GM04504 (cell line): ENCODE results near the gene ZNF219.
"Not testable (repeated sequence)": the region's sequence is repeated elsewhere in the genome, so short reads cannot be mapped to it uniquely, and the experiment has no call there.

Experiments used
- DNase-seq: peaks from one replicate; pipeline ENCODE4 v3.0.0-alpha.2; 2012; ENCODE audit warnings: low read depth

The ZNF219 gene

DNA sequence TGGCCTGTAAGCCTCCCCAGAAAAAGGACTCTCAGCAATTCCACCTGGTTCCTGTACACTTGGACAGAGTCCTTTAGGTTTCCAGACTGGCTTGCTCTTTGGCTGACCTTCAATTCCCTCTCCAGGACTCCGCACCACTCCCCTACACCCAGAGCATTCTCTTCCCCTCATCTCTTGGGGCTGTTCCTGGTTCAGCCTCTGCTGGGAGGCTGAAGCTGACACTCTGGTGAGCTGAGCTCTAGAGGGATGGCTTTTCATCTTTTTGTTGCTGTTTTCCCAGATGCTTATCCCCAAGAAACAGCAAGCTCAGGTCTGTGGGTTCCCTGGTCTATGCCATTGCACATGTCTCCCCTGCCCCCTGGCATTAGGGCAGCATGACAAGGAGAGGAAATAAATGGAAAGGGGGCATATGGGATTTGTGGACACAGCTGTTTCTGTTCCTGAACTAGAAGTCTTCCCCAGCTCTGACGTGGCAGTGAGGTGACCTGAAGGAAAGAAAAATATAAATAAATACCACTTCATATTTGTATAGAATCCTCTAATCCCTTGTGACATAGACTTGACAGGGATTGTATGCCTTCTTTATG, 55.0 kb downstream of the ZNF219 start:
- no peak for DNase-seq

DNA sequence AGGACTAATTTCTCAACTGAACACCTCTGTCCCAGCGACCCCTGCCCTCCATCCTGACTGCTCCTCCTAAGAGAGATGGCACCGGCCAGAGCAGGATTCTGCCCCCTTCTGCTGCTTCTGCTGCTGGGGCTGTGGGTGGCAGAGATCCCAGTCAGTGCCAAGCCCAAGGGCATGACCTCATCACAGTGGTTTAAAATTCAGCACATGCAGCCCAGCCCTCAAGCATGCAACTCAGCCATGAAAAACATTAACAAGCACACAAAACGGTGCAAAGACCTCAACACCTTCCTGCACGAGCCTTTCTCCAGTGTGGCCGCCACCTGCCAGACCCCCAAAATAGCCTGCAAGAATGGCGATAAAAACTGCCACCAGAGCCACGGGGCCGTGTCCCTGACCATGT, 55.5 kb downstream of the ZNF219 start:
- no peak for DNase-seq

DNA sequence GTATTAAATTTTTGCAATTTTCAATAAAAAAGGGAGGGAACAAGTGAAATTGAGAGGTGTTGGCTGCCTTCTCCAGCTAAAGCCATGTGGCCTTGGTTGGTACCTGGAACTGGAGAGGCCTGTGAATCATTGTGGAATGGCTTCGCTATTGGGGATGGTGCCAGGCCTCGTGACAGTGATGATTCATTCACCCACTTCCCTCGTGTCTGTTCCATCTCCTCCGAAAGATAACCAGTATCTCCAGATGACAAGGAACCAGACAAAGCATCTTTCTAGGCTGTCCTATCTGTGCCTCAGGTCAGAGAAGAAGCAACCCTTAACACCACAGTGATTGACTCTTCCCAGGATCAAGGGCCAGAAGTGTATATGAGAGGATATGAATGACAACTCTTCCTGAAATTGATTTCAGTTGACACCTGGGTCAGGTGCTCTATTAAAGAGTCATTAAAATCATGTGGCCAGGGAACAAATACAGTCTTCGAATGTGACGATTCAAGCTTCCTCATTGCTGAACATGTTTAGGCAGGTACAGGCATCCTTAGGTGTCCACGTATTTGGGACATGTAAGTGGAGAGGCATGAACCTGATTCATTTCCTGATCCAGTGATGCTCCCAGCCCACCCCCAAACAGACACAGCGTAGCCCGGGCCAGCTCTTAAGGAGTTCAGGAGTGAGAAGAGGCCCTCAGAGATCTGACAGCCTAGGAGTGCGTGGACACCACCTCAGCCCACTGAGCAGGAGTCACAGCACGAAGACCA, 56.6 kb downstream of the ZNF219 start, which contains the start of gene RNASE7:
RNASE7 (plus strand) TSS at position 687 of the 758 bp plus-strand sequence. CDS start 631 bp downstream, outside the sequence.
- DNase-seq: peak; percentile 44

DNA sequence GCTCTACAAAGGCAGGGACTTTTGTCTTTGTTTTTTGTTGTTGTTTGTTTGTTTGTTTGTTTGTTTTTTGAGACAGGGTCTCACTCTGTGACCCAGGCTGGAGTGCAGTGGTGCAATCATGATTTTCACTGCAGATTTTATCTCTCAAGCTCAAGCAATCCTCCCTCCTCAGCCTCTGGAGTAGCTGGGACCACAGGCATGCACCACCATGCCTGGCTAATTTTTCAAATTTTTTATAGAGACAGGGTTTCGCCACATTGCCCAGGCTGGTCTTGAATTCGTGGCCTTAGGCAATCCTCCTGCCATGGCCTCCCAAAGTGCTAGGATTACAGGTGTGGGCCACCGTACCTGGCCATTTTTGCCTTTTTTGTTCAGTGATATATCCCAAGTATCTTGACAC, 57.5 kb downstream of the ZNF219 start:
- not testable (repeated sequence) for DNase-seq

DNA sequence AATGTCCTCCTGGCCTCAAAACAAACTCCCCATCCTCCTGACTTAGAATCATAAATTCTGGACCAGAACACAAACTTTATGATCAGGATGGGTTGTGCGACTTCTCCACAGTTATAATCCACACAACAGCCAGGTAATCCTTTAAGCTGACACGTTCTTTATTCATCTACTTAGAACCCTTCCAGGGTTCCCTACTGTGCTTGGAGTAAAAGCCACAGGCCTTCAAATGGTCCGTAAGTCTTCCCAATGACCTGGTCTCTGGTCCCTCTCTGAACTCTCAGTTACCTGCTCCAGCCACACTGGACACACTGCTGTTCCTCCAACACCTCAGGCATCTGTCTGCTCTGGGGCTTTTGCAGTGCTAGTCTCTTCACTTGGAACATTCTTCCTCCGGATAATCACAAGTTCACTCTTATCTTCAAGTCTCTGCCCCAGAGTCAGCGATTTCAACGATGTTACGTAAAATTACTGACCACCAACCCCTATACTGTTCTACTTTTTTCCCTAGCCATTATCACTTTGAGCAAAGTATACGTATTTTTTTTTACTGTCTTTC, 58.0 kb downstream of the ZNF219 start:
- DNase-seq: no peak
